ENCODE results near the gene PTGER4.

DNA sequence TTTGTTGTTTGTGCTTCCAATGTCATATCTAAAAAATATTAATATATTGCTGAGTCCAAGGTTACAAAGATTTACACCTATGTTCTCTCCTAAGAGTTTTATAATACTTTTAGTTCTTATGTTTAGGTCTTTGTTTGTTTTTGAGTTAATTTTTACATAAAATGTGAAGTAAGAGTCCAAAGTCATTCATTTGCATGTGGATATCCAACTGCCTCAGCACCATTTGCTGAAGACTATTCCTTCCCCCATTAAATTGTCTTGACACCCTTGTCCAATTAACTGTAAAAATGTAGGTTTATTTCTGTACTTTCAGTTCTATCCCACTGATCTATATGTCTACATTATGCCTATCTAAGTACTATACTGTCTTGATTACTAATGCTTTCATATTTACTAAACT, 40.4 kb downstream of the PTGER4 start:
- TF ChIP-seq CTCF (IDR thresholded peaks at IDR 0.05; ENCODE audit: control extremely low read depth in 1 of 3, insufficient read depth in 1 of 3, low read depth in 1 of 3, low read length in 3 of 3) (no peak), EZH2 (IDR thresholded peaks at IDR 0.05; ENCODE audit: low read depth, low read length, severe bottlenecking) (no peak), USF2 (IDR thresholded peaks at IDR 0.05; ENCODE audit: low read length) (no peak), EP300 (IDR thresholded peaks at IDR 0.05; ENCODE audit: borderline replicate concordance in 1 of 2, low read depth in 2 of 2, low read length in 2 of 2) (no peak), TEAD4 (IDR thresholded peaks at IDR 0.05; ENCODE audit: low read depth, low read length) (no peak), RBBP5 (IDR thresholded peaks at IDR 0.05; ENCODE audit: borderline replicate concordance, low read depth, low read length) (no peak), ATF3 (IDR thresholded peaks at IDR 0.05; ENCODE audit: insufficient read depth, low read depth, low read length) (no peak), RFX5 (IDR thresholded peaks at IDR 0.05; ENCODE audit: borderline replicate concordance, low read depth, low read length) (no peak), SIN3A (conservative IDR thresholded peaks at IDR 0.05 in 1 of 2, IDR thresholded peaks at IDR 0.05 in 1 of 2; ENCODE audit: low read depth in 1 of 2, low read length in 2 of 2) (no peak), CEBPB (IDR thresholded peaks at IDR 0.05; ENCODE audit: low read depth, low read length) (no peak), POLR2AphosphoS5 (IDR thresholded peaks at IDR 0.05; ENCODE audit: low read depth, low read length) (no peak)
